Cerebellar nuclear complex (tissue), 1 donor: Measurements from ENCODE around the gene TRIM17.

Source experiments
- DNase-seq, 2 experiments: peaks; one replicate each; lab custom pipeline; 2025; lab: John Stamatoyannopoulos, UW

TRIM17 gene

GRCh38 chr1:228400692-228401454 is 15.8 kb downstream of the TRIM17 start:
- no peak for DNase-seq

GRCh38 chr1:228400237-228400651 is 16.4 kb downstream of the TRIM17 start:
- no peak for DNase-seq

GRCh38 chr1:228399531-228400236 is 17.0 kb downstream of the TRIM17 start:
- no peak for DNase-seq

- DNase-seq: no peak
Observed at GRCh38 chr1:228398741-228399461, 17.8 kb downstream of the TRIM17 start.

DNA sequence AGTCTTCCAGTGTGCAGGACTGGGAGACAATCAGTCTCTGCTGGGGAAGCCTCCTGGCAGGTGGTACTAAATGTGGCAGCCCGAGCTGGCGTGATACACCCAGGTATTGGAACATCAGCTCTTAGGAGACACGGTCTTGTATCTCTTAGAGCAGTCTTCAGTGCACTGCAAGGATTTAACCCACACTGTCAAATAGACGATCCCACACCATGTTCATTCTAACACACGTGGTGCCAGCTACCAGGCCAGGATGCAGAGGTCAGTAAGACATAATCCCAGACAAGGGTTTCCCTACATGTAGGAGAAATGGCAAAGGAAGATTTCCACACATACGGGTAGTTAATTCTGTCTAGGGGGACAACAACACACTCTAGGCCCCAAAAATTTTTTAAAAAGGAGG is 18.7 kb downstream of the TRIM17 start:
- no peak for DNase-seq

GRCh38 chr1:228396770-228397662 is 19.6 kb downstream of the TRIM17 start:
- DNase-seq: no peak

- no peak for DNase-seq
Observed at GRCh38 chr1:228394571-228395394, 21.9 kb downstream of the TRIM17 start.

GRCh38 chr1:228393811-228394570 is 22.7 kb downstream of the TRIM17 start:
- DNase-seq: no peak

DNA sequence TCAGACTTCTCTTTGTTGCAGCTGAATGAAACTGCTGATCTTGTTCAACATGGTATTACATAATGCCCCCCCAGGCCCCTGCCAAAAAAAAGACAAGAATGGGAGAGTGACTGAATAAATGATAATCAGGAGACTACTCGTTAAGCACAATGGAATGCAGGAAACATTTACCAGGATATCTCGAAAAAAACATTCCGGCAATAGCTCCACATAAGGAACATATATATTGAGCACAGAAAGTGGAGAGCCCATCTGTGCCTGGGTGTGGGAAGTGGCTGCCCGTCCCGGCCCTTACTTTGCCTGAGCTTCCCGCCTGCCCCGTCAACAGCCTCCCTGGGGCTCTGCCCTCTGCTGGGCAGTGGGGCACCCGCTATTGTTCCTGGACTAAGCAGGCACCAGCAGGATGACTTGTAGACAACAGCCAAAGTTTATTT is 23.4 kb downstream of the TRIM17 start:
- DNase-seq: no peak

DNA sequence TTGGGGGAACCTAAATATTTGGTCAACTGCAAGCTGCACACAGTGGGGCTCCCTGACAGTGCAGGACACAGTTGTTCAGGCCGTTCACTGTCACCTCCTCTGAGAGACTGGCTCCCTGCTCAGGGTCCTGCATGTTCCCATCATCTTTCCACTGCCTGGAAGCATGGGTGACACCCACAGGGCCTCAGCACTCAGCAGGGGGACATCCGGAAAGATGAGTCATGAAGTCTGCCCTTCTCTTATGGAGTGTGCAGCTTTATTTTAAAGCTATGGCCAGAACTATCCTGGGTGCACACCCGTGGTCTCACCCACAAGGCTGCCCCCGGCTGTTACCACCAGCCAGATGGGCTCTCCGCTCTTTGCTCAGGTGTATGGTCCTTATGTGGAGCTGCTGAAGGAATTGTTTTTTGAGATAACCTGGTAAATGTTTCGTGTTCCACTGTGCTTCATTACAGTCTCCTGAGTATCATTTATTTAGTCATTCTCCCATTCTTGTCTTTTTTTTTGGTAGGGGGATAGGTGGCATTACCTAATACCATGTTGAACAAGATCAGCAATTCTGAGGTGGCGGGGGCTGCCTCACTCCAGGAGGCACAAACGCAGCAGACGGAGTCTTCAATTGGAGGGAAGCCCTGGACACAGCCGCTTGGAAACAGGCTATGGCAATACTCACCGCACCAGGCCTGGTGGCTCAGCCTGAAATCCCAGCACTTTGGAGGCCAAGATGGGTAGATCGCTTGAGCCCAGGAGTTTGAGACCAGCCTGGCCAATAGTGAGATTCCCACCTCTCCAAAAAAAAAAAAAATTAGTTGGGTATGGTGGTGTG is 24.3 kb downstream of the TRIM17 start:
- DNase-seq: no peak

GRCh38 chr1:228391411-228392020 is 25.1 kb downstream of the TRIM17 start:
- no peak for DNase-seq

GRCh38 chr1:228390649-228391048 is 26.0 kb downstream of the TRIM17 start:
- DNase-seq: no peak

GRCh38 chr1:228387321-228387720 is 29.3 kb downstream of the TRIM17 start:
- DNase-seq: no peak

GRCh38 chr1:228385232-228385631 is 31.4 kb downstream of the TRIM17 start:
- no peak for DNase-seq

GRCh38 chr1:228383773-228384172 is 32.9 kb downstream of the TRIM17 start:
- DNase-seq: no peak

- no peak for DNase-seq
Observed at GRCh38 chr1:228381356-228381755, 35.3 kb downstream of the TRIM17 start.

GRCh38 chr1:228379666-228380065 is 37.0 kb downstream of the TRIM17 start:
- no peak for DNase-seq

GRCh38 chr1:228378873-228379460 is 37.7 kb downstream of the TRIM17 start:
- no peak for DNase-seq
